Measurements from ENCODE around the gene CENPP.

DNA sequence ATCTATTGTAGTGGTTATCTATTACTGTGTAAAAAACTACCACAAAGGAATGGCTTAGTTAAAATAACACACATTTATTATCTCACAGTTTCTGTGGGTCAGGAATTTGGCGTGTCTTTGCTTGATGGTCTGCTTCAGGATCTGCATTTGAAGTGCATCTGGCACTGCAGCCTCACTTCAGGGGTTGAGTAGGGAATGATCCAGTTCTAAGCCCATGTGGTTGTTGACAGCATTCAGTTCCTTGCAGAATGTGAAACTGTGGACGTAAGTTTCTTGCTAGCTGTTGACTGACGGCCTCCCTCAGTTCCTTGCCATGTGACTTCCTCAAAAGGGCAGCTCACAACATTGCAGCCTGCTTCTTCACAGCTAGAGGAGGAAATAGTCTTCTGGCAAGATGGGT lies 80.7 kb downstream of the CENPP start:
- TF ChIP-seq EZH2 (IDR thresholded peaks at IDR 0.05), result no peak
- no peak for TF ChIP-seq POLR2AphosphoS5 (IDR thresholded peaks at IDR 0.05; ENCODE audit: borderline replicate concordance, low read depth, low read length)
- TF ChIP-seq FOXP2 (optimal IDR thresholded peaks at IDR 0.05; ENCODE audit: control extremely low read depth, extremely low read length, insufficient read depth), result no peak

All from SK-N-MC (cell line).